ENCODE data around the gene CTSK. TPM values are rescaled to one million over a fixed set of nuclear protein-coding genes. Genes with fewer than 3 reads are reported as not detected.

CTSK gene
- total and polyA plus RNA-seq, 4 donors: 2.2 to 3.8 (median 2.4) TPM

- no peak for TF ChIP-seq GABPA (IDR thresholded peaks at IDR 0.05 in 1 of 2, conservative IDR thresholded peaks at IDR 0.05 in 1 of 2)
- TF ChIP-seq RAD21 (IDR thresholded peaks at IDR 0.05): peak in 1 of 2 donors; percentile 4
- peak within 1 kb of the TSS; percentile 52 to 77 (median 66) for H3K4me3 ChIP-seq (ENCODE audit: low read depth in 1 of 3, low read length in 3 of 3)
- WGBS: 4% methylated on average over 4 of the region's 4 CpGs
- H3K27ac ChIP-seq (ENCODE audit: low read depth in 1 of 2, low read length in 2 of 2): peak within 1 kb of the TSS; percentile 89 to 90
- H3K9me3 ChIP-seq (ENCODE audit: control insufficient read depth in 4 of 4, low read length in 3 of 4): no peaks in the 10 kb centered on the region
- peaks cover 0 to 2% (median 0%) of the 10 kb centered on the region in 4 donors for H3K36me3 ChIP-seq (ENCODE audit: control insufficient read depth in 4 of 4, insufficient read depth in 3 of 4, low read depth in 1 of 4, low read length in 3 of 4)
- DNase-seq (ENCODE audit: low spot score): no peak
- H3K4me1 ChIP-seq (ENCODE audit: control insufficient read depth in 4 of 4, insufficient read depth in 4 of 4, low read length in 3 of 4): peaks cover 0 to 10% (median 2%) of the 10 kb centered on the region in 4 donors
- no peaks in the 10 kb centered on the region for H3K27me3 ChIP-seq (ENCODE audit: control insufficient read depth in 4 of 4, insufficient read depth in 4 of 4, low read length in 3 of 4)
- peak within 1 kb of the TSS; percentile 85 to 94 for H3K9ac ChIP-seq (ENCODE audit: low read depth in 1 of 2, low read length in 2 of 2)
These were observed 42.6 kb downstream of the CTSK start, which contains the start of gene CTSS for GRCh38 chr1:150765296-150765976. Gene CTSS, minus strand, starts transcription at chr1:150765778. Its CDS starts 1,015 bp downstream, at chr1:150764763.

- Histone ChIP-seq H3K9ac (ENCODE audit: low read depth in 1 of 2, low read length in 2 of 2) (peak overlapping the region; percentile 85 to 94), H3K4me1 (ENCODE audit: control insufficient read depth in 4 of 4, insufficient read depth in 4 of 4, low read length in 3 of 4) (peaks cover 0 to 10% (median 2%) of the 10 kb centered on the region in 4 donors), H3K36me3 (ENCODE audit: control insufficient read depth in 4 of 4, insufficient read depth in 3 of 4, low read depth in 1 of 4, low read length in 3 of 4) (peaks cover 0 to 2% (median 0%) of the 10 kb centered on the region in 4 donors), H3K27ac (ENCODE audit: low read depth in 1 of 2, low read length in 2 of 2) (peak overlapping the region; percentile 89 to 90), H3K4me3 (ENCODE audit: low read depth in 1 of 3, low read length in 3 of 3) (peak overlapping the region; percentile 52 to 77 (median 66)), H3K27me3 (ENCODE audit: control insufficient read depth in 4 of 4, insufficient read depth in 4 of 4, low read length in 3 of 4) (no peaks in the 10 kb centered on the region), H3K9me3 (ENCODE audit: control insufficient read depth in 4 of 4, low read length in 3 of 4) (no peaks in the 10 kb centered on the region)
- 8% methylated on average over 2 of the region's 2 CpGs for WGBS
- DNase-seq (ENCODE audit: low spot score): no peak
- no peak for TF ChIP-seq MAX (IDR thresholded peaks at IDR 0.05)
- peak in 1 of 2 donors; percentile 15 for TF ChIP-seq RXRA (IDR thresholded peaks at IDR 0.05)
- peak; percentile 30 to 33 for TF ChIP-seq HNF4A (conservative IDR thresholded peaks at IDR 0.05)
- peak in 1 of 2 donors; percentile 16 for TF ChIP-seq JUND (IDR thresholded peaks at IDR 0.05)
- TF ChIP-seq EGR1 (IDR thresholded peaks at IDR 0.05; ENCODE audit: low read depth in 2 of 2): no peak
- TF ChIP-seq SP1 (IDR thresholded peaks at IDR 0.05): peak; percentile 8
- TF ChIP-seq RAD21 (IDR thresholded peaks at IDR 0.05): peak; percentile 8 to 20
- peak; percentile 10 for TF ChIP-seq FOXA2 (IDR thresholded peaks at IDR 0.05)
These were observed 43.4 kb downstream of the CTSK start for GRCh38 chr1:150764617-150765101.

- 91% methylated on average over 3 of the region's 3 CpGs for WGBS
These were observed 45.0 kb downstream of the CTSK start for GRCh38 chr1:150763018-150763417.

More at GRCh38 chr1:150763018-150763417, 45.0 kb downstream of the CTSK start:
- Histone ChIP-seq H3K9me3 (ENCODE audit: control insufficient read depth in 4 of 4, low read length in 3 of 4) (no peaks in the 10 kb centered on the region), H3K9ac (ENCODE audit: low read depth in 1 of 2, low read length in 2 of 2) (no peak overlapping the region), H3K27ac (ENCODE audit: low read depth in 1 of 2, low read length in 2 of 2) (no peak overlapping the region), H3K4me1 (ENCODE audit: control insufficient read depth in 4 of 4, insufficient read depth in 4 of 4, low read length in 3 of 4) (peaks cover 0 to 10% (median 2%) of the 10 kb centered on the region in 4 donors), H3K4me3 (ENCODE audit: low read depth in 1 of 3, low read length in 3 of 3) (no peak overlapping the region), H3K36me3 (ENCODE audit: control insufficient read depth in 4 of 4, insufficient read depth in 3 of 4, low read depth in 1 of 4, low read length in 3 of 4) (peaks cover 0 to 2% (median 0%) of the 10 kb centered on the region in 4 donors), H3K27me3 (ENCODE audit: control insufficient read depth in 4 of 4, insufficient read depth in 4 of 4, low read length in 3 of 4) (no peaks in the 10 kb centered on the region)
- TF ChIP-seq ATF3 (IDR thresholded peaks at IDR 0.05) (no peak), GABPA (IDR thresholded peaks at IDR 0.05 in 1 of 2, conservative IDR thresholded peaks at IDR 0.05 in 1 of 2) (no peak), FOXA2 (IDR thresholded peaks at IDR 0.05) (no peak), JUND (IDR thresholded peaks at IDR 0.05) (no peak), CTCF (IDR thresholded peaks at IDR 0.05; ENCODE audit: low read depth, low read length, missing input control) (no peak), HNF4G (IDR thresholded peaks at IDR 0.05) (no peak), RAD21 (IDR thresholded peaks at IDR 0.05) (no peak), YY1 (IDR thresholded peaks at IDR 0.05) (no peak), EGR1 (IDR thresholded peaks at IDR 0.05; ENCODE audit: low read depth in 2 of 2) (no peak), TAF1 (conservative IDR thresholded peaks at IDR 0.05) (no peak), ZBTB33 (IDR thresholded peaks at IDR 0.05) (no peak)
- DNase-seq (ENCODE audit: low spot score): no peak
